Activated CD8-positive, alpha-beta memory T cell treated with anti-CD3 and anti-CD28 coated beads, Interleukin-2, amount 50 U/mL, for 1 hour (primary cell): Measurements from ENCODE around the gene RDH13.

Experiments
- DNase-seq: peaks from one replicate; pipeline ENCODE4 v3.0.0-alpha.2; 2020; ENCODE audit errors: extremely low read depth

The RDH13 gene

GRCh38 chr19:55092423-55093318 is 29.7 kb upstream of the RDH13 start:
- no peak for DNase-seq

GRCh38 chr19:55091955-55092354 is 29.0 kb upstream of the RDH13 start:
- DNase-seq, result no peak

- DNase-seq, result no peak
Measured at GRCh38 chr19:55091126-55091910, 28.4 kb upstream of the RDH13 start.

DNA sequence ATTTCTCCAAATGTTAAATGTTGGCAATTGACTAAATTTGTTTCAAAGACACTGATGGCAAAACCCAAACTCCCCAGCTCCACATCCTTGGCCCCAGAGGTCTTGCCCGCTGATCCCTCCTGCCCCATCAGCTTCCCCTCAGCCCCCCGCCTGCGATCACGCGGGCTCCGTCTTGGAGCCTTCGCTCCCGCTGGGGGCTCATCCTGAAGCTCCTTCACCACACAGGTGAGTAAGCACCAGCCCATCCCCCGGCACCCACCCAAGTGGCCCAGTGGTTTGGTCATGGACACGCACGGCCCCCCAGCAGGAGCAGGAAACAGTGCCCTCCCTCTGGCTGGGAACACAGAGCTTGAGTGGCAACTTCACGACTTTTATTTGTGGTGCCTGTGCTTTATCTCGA is 27.6 kb upstream of the RDH13 start:
- DNase-seq, result no peak

GRCh38 chr19:55089342-55089944 is 26.5 kb upstream of the RDH13 start:
- no peak for DNase-seq

DNA sequence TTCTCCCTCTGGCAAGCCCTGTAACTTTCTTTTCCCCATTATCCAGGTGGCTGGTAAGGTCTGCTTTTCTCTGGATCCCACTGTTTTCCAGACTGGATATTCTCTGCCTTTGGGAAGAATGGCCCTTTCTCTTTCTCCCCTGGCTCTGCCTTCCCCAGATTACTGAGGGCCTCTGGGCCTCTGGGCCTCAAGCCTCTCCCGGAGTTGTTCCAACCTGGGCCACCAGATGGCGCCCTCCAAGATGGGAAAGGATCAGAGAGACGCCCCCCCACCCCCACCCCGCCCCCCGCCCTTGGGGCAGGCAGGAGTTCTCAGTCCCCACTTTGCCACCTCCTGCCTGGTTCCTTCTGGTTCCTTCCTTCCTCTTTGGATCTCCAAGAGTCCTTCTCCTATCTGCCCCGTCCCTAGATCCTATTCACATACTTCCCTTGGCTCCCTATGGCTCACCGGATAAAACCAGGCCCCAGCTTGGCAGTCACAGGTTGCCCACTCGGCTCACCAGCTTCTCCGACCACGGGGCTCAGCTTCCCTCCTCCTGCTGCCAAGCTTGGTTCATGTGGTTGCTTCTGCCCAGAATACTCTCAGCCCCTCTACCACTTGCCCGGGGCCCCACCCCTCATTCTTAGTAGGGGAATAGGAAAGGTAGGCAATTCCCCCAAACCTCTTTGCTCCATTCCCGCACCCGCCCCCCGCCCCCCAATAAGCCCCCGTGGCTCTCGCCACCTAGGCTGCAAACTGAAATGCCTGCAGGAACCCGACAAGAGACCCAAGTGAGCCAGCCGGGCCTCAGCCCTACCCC is 25.8 kb upstream of the RDH13 start:
- peak; percentile 34 for DNase-seq

DNA sequence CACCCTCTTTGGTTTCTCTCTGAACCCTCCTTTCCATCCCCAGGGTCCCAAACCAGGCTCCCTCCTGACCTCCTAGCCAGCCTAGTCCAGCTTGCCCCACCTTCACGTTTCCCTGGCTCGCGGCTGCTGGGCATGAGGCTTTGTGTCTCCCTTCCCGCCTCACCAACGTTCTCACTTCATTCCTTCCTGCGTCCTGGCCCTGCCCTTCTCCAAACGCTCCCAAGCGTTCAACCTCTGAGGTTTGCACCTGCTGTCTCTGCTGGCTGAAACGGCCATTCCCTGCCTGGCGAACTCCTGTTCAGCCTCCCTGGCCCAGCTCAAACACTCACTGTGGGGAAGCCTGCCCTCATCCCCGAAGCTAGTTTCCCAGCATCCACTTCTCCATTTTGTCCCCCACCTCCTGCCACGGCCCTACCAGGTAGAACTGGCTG is 25.1 kb upstream of the RDH13 start:
- no peak for DNase-seq

DNA sequence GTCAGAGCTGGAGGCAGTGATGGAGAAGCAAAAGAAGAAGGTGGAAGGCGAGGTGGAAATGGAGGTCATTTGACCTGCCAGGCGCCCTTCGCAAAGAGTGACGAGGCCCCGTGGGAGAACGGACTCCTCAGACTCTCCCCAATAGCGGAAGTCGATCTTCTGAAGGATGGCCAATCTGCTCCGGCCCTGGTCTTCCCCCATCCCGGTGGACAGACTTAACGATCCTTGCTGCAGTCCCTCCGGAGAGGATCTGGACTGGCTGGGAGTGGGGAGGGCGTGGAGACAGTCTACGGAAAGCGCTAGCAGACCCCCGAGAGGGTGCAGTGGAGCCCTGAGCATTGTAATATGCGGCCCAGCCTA is 24.6 kb upstream of the RDH13 start:
- DNase-seq, result no peak

- no peak for DNase-seq
Measured at GRCh38 chr19:55086730-55087541, 24.0 kb upstream of the RDH13 start.

DNA sequence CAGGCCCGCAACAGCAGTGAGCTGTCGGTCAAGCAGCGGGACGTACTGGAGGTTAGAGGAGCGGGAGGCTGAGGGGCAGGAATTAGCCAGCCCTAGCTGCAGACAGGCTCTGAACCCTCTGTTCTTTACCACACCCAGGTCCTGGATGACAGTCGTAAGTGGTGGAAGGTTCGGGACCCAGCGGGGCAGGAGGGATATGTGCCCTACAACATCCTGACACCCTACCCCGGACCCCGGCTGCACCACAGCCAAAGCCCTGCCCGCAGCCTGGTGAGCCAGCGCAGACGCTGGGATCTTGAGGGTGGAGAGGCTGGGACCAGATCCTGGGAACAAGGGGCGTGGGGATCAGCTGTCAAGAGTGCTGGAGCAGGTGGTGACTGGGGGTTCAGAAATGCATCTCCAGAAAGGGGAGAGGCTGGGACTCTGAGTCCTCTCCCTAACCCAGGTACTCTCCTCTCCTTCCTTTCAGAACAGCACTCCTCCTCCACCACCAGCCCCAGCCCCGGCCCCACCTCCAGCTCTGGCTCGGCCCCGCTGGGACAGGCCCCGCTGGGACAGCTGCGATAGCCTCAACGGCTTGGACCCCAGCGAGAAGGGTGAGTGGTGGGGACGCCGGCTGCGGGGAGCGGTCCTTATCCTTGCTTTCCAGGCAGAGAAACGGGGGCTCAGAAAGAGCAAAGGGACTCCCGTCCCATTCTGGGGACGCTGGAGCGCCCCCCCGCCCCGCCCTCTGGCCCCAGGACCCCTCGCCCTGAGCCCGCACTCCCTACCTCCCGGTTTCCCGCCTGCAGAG is 23.2 kb upstream of the RDH13 start:
- DNase-seq, result no peak

GRCh38 chr19:55084416-55084815 is 21.5 kb upstream of the RDH13 start:
- DNase-seq, result no peak

- no peak for DNase-seq
Measured at GRCh38 chr19:55083004-55083850, 20.3 kb upstream of the RDH13 start.

- DNase-seq, result no peak
Measured at GRCh38 chr19:55082020-55082851, 19.3 kb upstream of the RDH13 start.

GRCh38 chr19:55081770-55082019 is 18.7 kb upstream of the RDH13 start:
- DNase-seq, result no peak

DNA sequence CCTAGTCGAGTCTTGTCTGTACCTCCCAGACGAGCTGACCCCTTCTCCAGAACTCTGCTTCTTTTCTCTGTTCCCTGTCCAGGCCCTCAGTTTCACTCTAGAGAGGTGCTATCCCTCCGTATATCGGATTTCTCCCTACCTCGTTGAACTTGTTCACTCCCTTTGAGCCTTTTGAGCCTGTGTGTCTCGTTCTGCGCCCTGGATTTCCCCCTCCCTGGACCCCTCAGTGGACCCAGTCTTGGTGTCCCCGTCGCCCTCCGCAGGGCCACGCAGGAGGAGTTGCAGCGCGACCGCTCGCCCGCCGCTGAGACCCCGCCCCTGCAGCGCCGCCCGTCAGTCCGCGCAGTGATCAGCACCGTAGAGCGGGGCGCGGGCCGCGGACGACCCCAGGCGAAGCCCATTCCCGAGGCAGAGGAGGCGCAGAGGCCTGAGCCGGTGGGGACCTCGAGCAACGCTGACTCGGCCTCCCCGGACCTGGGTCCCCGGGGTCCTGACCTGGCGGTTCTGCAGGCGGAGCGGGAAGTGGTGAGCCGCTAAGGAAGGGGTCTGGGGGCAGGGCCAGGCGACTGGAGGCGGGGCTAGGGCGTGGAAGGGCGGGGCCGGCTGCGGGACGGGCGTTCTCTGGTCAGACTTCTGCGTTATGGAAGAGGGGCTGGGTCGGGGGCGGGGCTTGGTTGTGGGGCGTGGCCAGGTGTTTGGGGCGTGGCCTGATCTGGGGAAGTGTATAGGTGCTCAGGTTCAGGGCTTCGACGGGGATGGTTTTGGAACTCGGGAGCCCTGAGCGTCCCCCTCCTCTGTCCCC is 18.2 kb upstream of the RDH13 start:
- peak; percentile 35 for DNase-seq

- no peak for DNase-seq
Measured at GRCh38 chr19:55080121-55080967, 17.4 kb upstream of the RDH13 start.
